ENCODE results near the gene CCDC24. TPM values are rescaled to one million over a fixed set of nuclear protein-coding genes. Genes with fewer than 3 reads are reported as not detected.

The CCDC24 gene
- total and polyA plus RNA-seq, 4 donors: 2.6 to 29.7 (median 5.9) TPM

DNA sequence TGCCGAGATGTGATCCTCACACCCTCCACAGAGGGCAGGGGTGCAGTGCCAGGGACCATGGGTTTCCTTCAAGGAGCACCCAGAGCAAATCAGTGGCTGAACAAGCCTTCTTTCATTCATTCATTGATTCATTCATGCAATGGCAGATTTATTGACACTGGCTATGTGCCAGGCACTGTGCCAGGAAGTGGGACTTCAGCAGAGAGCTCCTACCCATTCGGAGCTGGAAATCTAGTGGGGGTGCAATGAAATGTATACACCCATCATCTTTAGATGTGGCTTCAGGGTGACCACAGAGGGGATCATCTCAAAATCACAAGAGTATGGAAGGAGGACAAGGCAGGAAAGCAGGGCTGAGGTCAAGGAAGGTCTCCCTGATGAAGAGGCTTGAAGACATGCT is 21.0 kb downstream of the CCDC24 start:
- H3K36me3 ChIP-seq (ENCODE audit: control insufficient read depth in 1 of 2, insufficient read depth in 2 of 2, low read length in 1 of 2): no peaks in the 10 kb centered on the region
- no peak for DNase-seq
- H3K27ac ChIP-seq (ENCODE audit: low read depth in 1 of 2, low read length in 2 of 2): no peak overlapping the region
- no peaks in the 10 kb centered on the region for H3K4me1 ChIP-seq (ENCODE audit: control insufficient read depth in 1 of 2, insufficient read depth in 2 of 2, low read length in 2 of 2)
- intact Hi-C loops (cut with DNase I): loop anchor here in 1 of 2 donors (10.0 kb wide), 1 partner anchor 212 kb away; no protein-coding TSS in a partner anchor
- no peak for ATAC-seq (ENCODE audit: low FRiP score)
- no peak overlapping the region for H3K4me3 ChIP-seq (ENCODE audit: low read length in 2 of 2)
- H3K9me3 ChIP-seq (ENCODE audit: control insufficient read depth, low read length): no peaks in the 10 kb centered on the region
- no peaks in the 10 kb centered on the region for H3K27me3 ChIP-seq (ENCODE audit: control insufficient read depth in 1 of 2, insufficient read depth in 2 of 2, low read length in 1 of 2)
- WGBS, 2 donors: 50 to 53% methylated on average over 2 of the region's 2 CpGs

DNA sequence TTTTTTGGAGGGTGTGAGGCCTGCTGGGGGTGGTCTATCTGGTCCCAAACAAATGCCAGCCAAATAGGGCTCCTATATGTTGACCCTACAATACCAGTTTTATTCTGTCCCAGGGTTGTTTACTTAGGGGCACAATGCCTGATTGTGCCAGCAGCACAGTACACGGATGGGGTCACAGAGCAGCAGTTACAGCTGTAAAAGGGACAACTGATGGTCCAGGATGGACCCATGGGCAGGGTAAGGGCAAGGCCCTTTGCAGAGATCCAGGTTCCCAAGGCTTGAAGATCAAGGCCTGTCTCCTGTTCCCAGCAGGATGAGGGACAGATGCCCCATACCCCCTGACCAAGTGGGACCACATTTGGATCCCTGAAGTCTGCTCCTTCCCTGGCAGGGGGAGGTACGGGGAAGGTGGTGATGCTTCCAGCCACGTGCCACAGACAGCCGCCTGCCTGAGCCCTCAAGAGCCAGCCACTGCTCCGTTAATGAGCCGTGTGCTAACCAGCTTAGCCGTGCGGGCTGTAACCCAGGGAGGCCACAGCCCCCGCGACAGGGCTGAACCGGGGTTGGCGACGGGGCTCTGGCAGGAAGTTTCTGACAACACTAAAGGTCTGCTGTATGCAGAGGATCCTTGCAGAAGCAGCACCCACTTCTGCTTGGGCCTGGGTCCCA is 21.7 kb downstream of the CCDC24 start:
- Histone ChIP-seq H3K4me3 (ENCODE audit: low read length in 2 of 2) (no peak overlapping the region), H3K27me3 (ENCODE audit: control insufficient read depth in 1 of 2, insufficient read depth in 2 of 2, low read length in 1 of 2) (no peaks in the 10 kb centered on the region), H3K36me3 (ENCODE audit: control insufficient read depth in 1 of 2, insufficient read depth in 2 of 2, low read length in 1 of 2) (no peaks in the 10 kb centered on the region), H3K27ac (ENCODE audit: low read depth in 1 of 2, low read length in 2 of 2) (no peak overlapping the region), H3K4me1 (ENCODE audit: control insufficient read depth in 1 of 2, insufficient read depth in 2 of 2, low read length in 2 of 2) (no peaks in the 10 kb centered on the region), H3K9me3 (ENCODE audit: control insufficient read depth, low read length) (no peaks in the 10 kb centered on the region)
- intact Hi-C loops (cut with DNase I): loop anchor here in 1 of 2 donors (10.0 kb wide), 1 partner anchor 212 kb away; no protein-coding TSS in a partner anchor
- WGBS, 2 donors: 29 to 39% methylated on average over 13 of the region's 13 CpGs
- ATAC-seq (ENCODE audit: low FRiP score) (no peak), DNase-seq (no peak)

DNA sequence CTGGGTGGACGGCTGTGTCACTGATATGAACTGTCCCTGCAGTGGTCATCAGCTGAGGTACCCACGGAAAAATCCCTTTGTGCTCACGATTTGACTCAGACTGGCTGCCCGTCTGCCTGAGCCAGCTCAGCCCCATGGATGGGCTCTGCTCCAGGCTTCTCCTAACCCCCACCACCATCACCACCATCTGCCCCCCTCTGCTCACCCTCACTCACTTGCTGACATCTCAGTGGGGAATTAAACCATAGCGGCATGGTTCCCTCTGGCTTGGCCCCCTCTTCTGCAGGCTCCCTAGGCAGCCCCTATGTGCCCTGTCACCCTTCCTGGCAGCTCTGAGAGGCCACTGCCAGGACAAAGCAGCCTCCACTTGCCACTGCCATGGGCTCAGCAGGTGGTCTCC is 22.6 kb downstream of the CCDC24 start:
- H3K9me3 ChIP-seq (ENCODE audit: control insufficient read depth, low read length): no peaks in the 10 kb centered on the region
- H3K36me3 ChIP-seq (ENCODE audit: control insufficient read depth in 1 of 2, insufficient read depth in 2 of 2, low read length in 1 of 2): no peaks in the 10 kb centered on the region
- no peak overlapping the region for H3K4me3 ChIP-seq (ENCODE audit: low read length in 2 of 2)
- H3K27ac ChIP-seq (ENCODE audit: low read depth in 1 of 2, low read length in 2 of 2): no peak overlapping the region
- intact Hi-C loops (cut with DNase I): loop anchor here in 1 of 2 donors (10.0 kb wide), 1 partner anchor 211 kb away; no protein-coding TSS in a partner anchor
- H3K4me1 ChIP-seq (ENCODE audit: control insufficient read depth in 1 of 2, insufficient read depth in 2 of 2, low read length in 2 of 2): no peaks in the 10 kb centered on the region
- ATAC-seq (ENCODE audit: low FRiP score) (no peak), DNase-seq (no peak)
- no peaks in the 10 kb centered on the region for H3K27me3 ChIP-seq (ENCODE audit: control insufficient read depth in 1 of 2, insufficient read depth in 2 of 2, low read length in 1 of 2)
- WGBS, 2 donors: 9 to 11% methylated on average over 5 of the region's 5 CpGs

DNA sequence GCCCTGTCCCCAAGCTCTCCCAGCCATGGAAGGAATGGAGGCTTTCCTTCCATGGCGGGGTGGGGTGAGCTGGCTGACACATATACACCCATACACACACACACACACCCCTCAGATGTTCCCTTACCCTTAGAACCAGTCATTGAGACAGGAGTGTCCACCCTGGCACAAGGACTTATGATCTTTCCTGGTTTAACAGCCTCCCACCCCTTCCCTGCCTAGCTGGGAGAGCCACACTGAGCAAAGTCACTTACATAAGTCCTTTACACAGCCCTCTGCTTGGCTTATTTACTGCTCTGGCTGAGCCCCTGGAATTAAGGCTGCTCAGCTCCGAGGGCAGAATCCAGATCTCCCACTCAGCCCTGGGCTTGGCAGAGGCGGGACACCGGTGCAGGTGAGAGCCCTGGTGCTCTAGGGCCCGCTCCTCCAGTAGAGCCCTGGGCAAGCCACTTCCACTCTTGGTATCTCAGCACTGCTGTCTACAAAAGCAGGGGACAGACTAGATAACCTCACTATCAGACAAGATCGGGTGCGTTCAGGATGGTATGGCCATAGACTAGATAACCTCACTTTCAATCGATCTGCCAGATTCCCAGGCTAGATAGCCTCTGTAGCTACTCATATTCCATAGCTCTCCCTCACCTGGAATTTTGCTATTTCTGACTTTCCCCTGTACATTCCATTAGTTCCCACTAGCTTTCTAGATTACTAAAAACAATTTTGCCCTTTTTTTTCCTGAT is 23.1 kb downstream of the CCDC24 start:
- Histone ChIP-seq H3K4me3 (ENCODE audit: low read length in 2 of 2) (no peak overlapping the region), H3K4me1 (ENCODE audit: control insufficient read depth in 1 of 2, insufficient read depth in 2 of 2, low read length in 2 of 2) (no peaks in the 10 kb centered on the region), H3K27me3 (ENCODE audit: control insufficient read depth in 1 of 2, insufficient read depth in 2 of 2, low read length in 1 of 2) (no peaks in the 10 kb centered on the region), H3K27ac (ENCODE audit: low read depth in 1 of 2, low read length in 2 of 2) (no peak overlapping the region), H3K9me3 (ENCODE audit: control insufficient read depth, low read length) (no peaks in the 10 kb centered on the region), H3K36me3 (ENCODE audit: control insufficient read depth in 1 of 2, insufficient read depth in 2 of 2, low read length in 1 of 2) (no peaks in the 10 kb centered on the region)
- 34 to 36% methylated on average over 8 of the region's 8 CpGs for WGBS, 2 donors
- DNase-seq (no peak), ATAC-seq (ENCODE audit: low FRiP score) (peak; percentile 2)
- intact Hi-C loops (cut with DNase I): loop anchor here in 1 of 2 donors (10.0 kb wide), 1 partner anchor 210 kb away; no protein-coding TSS in a partner anchor

DNA sequence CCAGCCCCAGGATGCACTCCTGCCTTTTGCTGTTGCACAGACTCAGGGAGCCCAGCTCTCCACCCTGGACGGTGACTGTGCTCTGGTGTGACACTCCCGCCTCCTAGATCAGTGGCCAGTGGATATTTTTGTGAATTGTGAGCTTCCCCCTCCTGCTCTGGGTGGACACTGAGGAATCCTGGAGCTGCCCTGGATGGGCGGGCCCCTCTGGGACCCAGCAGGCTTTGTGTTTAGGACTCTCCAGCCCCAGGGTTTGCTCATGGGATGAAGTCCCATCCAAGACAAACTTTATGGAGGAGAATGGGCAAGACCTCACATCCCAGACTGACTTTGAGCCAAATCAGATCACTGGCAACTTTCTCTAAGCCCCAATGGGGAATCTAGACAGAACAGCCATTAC is 23.8 kb downstream of the CCDC24 start:
- Histone ChIP-seq H3K36me3 (ENCODE audit: control insufficient read depth in 1 of 2, insufficient read depth in 2 of 2, low read length in 1 of 2) (no peaks in the 10 kb centered on the region), H3K27me3 (ENCODE audit: control insufficient read depth in 1 of 2, insufficient read depth in 2 of 2, low read length in 1 of 2) (no peaks in the 10 kb centered on the region), H3K4me3 (ENCODE audit: low read length in 2 of 2) (no peak overlapping the region), H3K4me1 (ENCODE audit: control insufficient read depth in 1 of 2, insufficient read depth in 2 of 2, low read length in 2 of 2) (no peaks in the 10 kb centered on the region), H3K27ac (ENCODE audit: low read depth in 1 of 2, low read length in 2 of 2) (peak overlapping the region in 1 of 2 donors; percentile 8), H3K9me3 (ENCODE audit: control insufficient read depth, low read length) (no peaks in the 10 kb centered on the region)
- intact Hi-C loops (cut with DNase I): loop anchor here in 1 of 2 donors (10.0 kb wide), 1 partner anchor 210 kb away; no protein-coding TSS in a partner anchor
- WGBS, 2 donors: 2 to 6% methylated on average over 3 of the region's 3 CpGs
- DNase-seq (peak; percentile 76 to 80), ATAC-seq (ENCODE audit: low FRiP score) (peak; percentile 66)

DNA sequence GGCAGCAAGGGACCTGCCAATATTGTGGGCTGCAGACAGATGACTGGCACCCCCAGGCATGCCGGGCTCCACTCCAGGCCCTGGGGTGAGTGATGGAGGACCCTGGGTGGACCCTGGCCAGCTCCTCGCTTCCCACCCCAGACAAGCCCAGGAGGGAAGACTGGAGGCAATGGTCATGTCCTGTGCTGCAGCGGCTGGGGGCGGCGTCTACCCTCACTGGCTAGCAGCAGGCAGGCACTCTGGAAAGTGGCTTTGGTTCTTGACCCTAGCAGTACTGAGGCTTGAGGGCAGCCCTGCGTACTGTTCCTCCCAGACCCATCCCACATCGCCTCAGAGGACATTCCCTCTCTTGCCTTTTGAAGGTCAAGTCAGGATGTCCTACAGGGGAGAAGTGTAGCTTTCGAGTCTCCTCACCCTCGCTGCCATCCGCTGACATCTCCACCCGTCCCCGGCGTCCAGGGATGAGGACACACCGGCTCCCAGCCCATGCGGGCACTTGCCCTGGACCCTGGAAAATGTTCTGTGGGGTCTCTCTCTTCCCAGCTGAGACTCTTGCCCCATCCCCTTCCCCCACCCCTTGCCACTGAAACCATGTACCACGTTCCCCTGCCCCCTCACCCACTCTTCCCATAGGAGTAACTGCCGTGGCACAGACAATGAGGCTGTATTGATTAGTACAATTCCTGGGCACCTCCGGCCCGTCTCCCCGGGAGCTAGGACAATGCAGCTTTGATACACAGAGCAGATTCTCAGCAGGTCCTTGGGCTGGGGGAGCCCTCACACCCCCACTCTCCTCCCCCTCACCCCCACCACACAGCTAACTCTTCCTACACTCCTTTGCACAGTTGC is 24.9 kb downstream of the CCDC24 start:
- H3K27me3 ChIP-seq (ENCODE audit: control insufficient read depth in 1 of 2, insufficient read depth in 2 of 2, low read length in 1 of 2): no peaks in the 10 kb centered on the region
- no peaks in the 10 kb centered on the region for H3K4me1 ChIP-seq (ENCODE audit: control insufficient read depth in 1 of 2, insufficient read depth in 2 of 2, low read length in 2 of 2)
- no peak overlapping the region for H3K4me3 ChIP-seq (ENCODE audit: low read length in 2 of 2)
- DNase-seq (no peak), ATAC-seq (ENCODE audit: low FRiP score) (no peak)
- H3K36me3 ChIP-seq (ENCODE audit: control insufficient read depth in 1 of 2, insufficient read depth in 2 of 2, low read length in 1 of 2): no peaks in the 10 kb centered on the region
- intact Hi-C loops (cut with DNase I): loop anchor here in 1 of 2 donors (10.0 kb wide), 1 partner anchor 209 kb away; no protein-coding TSS in a partner anchor
- no peaks in the 10 kb centered on the region for H3K9me3 ChIP-seq (ENCODE audit: control insufficient read depth, low read length)
- H3K27ac ChIP-seq (ENCODE audit: low read depth in 1 of 2, low read length in 2 of 2): no peak overlapping the region
- 57 to 60% methylated on average over 20 of the region's 20 CpGs for WGBS, 2 donors

DNA sequence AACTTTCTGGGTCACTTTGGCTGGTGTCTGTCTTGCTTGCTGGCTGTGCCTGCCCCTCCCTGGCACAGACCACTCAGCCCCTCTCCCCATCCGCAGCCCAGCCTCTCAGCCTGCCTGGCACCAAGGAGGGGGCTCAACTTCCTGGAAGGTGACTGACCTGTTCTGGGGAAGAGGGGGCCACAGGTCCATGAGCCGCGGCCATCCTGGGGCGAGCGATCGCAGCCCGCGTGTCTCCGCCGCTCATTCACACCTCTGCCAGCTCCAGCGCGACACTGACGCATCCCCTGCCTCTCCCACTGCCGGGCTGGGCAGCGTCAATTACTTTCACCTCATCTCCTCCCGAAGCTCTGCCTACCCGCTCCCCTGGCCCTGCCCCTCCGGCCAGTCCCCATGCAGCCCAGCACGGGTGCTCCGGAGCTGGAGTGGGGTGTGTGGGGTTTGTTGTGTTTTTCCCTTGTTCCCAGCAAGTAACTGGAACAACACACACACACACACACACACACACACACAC is 25.5 kb downstream of the CCDC24 start:
- H3K4me1 ChIP-seq (ENCODE audit: control insufficient read depth in 1 of 2, insufficient read depth in 2 of 2, low read length in 2 of 2): no peaks in the 10 kb centered on the region
- intact Hi-C loops (cut with DNase I): loop anchor here in 1 of 2 donors (10.0 kb wide), 1 partner anchor 208 kb away; no protein-coding TSS in a partner anchor
- ATAC-seq (ENCODE audit: low FRiP score) (no peak), DNase-seq (no peak)
- H3K36me3 ChIP-seq (ENCODE audit: control insufficient read depth in 1 of 2, insufficient read depth in 2 of 2, low read length in 1 of 2): no peaks in the 10 kb centered on the region
- no peaks in the 10 kb centered on the region for H3K9me3 ChIP-seq (ENCODE audit: control insufficient read depth, low read length)
- H3K4me3 ChIP-seq (ENCODE audit: low read length in 2 of 2): no peak overlapping the region
- WGBS, 2 donors: 93 to 94% methylated on average over 19 to 20 of the region's 20 CpGs
- no peaks in the 10 kb centered on the region for H3K27me3 ChIP-seq (ENCODE audit: control insufficient read depth in 1 of 2, insufficient read depth in 2 of 2, low read length in 1 of 2)
- no peak overlapping the region for H3K27ac ChIP-seq (ENCODE audit: low read depth in 1 of 2, low read length in 2 of 2)

DNA sequence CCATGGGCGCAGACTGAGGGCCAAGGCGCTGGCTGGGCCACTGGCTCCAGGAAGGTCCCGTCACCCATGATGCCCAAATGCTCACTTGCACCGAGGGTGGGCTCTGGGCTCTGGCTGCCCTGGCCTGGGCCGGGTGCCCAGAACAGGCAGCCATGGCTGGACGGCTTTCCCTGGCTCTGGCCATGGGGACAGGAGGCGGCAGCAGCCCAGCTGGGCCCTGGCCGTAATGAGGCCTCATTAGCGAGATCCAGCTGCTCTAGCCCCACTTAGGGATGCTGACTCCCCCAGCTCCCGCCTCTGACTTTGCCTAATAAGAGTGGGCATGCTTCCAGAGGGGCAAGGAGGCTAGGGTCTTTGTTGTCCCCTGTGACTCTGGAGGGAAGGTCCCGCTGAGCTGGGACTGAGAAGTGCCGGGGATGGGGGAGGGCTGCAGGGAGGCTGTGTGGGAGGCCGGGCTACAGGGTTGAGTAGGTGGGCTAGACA is 28.1 kb downstream of the CCDC24 start:
- Histone ChIP-seq H3K4me3 (ENCODE audit: low read length in 2 of 2) (no peak overlapping the region), H3K4me1 (ENCODE audit: control insufficient read depth in 1 of 2, insufficient read depth in 2 of 2, low read length in 2 of 2) (no peaks in the 10 kb centered on the region), H3K9me3 (ENCODE audit: control insufficient read depth, low read length) (no peaks in the 10 kb centered on the region), H3K27ac (ENCODE audit: low read depth in 1 of 2, low read length in 2 of 2) (no peak overlapping the region), H3K27me3 (ENCODE audit: control insufficient read depth in 1 of 2, insufficient read depth in 2 of 2, low read length in 1 of 2) (no peaks in the 10 kb centered on the region), H3K36me3 (ENCODE audit: control insufficient read depth in 1 of 2, insufficient read depth in 2 of 2, low read length in 1 of 2) (peaks cover 0 to 1% of the 10 kb centered on the region in 2 donors)
- 34 to 38% methylated on average over 13 of the region's 13 CpGs for WGBS, 2 donors
- intact Hi-C loops (cut with DNase I): loop anchor here in 1 of 2 donors (10.0 kb wide), 1 partner anchor 205 kb away; no protein-coding TSS in a partner anchor
- no peak for ATAC-seq (ENCODE audit: low FRiP score)
- no peak for DNase-seq

All from aorta (tissue), 5 donors.